Natural killer cell (primary cell): ENCODE measurements around the gene SH3BGRL. TPM values are rescaled to one million over a fixed set of nuclear protein-coding genes. Genes with fewer than 3 reads are reported as not detected.

Source experiments
- ATAC-seq, 3 donors: fragments of 150-1000 bp in 2 of 3; fragments of 200-7000 bp in 1 of 3; cut with Tn5 transposase; 1 replicate in 1 of 3; 2 replicates in 2 of 3; pipeline ENCODE4 v1.10.0; 2021; ENCODE audit warnings: mild to moderate bottlenecking in 2 of 3, moderate library complexity in 2 of 3
- DNase-seq, 2 donors: peaks; one replicate each; pipeline versions ENCODE4 v3.0.0 to v3.0.0-alpha.2; 2013 to 2021; ENCODE audit warnings: mixed read lengths in 1 of 2
- H3K27ac ChIP-seq: one replicate; pipeline ENCODE4 v1.5.1; 2013; ENCODE audit warnings: mild to moderate bottlenecking, low read length
- H3K27me3 ChIP-seq: one replicate; pipeline ENCODE4 v1.6.1; 2013; ENCODE audit warnings: low read length; ENCODE audit not compliant: control insufficient read depth, insufficient read depth
- H3K36me3 ChIP-seq: one replicate; pipeline ENCODE4 v1.6.1; 2013; ENCODE audit warnings: low read length; ENCODE audit not compliant: control insufficient read depth, insufficient read depth
- H3K4me1 ChIP-seq: one replicate; pipeline ENCODE4 v1.6.1; 2013; ENCODE audit warnings: low read length; ENCODE audit not compliant: control insufficient read depth, insufficient read depth
- H3K4me3 ChIP-seq: one replicate; pipeline ENCODE4 v1.5.1; 2013; ENCODE audit warnings: low read length
- H3K9me3 ChIP-seq: one replicate; pipeline ENCODE4 v1.6.1; 2013; ENCODE audit warnings: low read length; ENCODE audit not compliant: control insufficient read depth, insufficient read depth
- H3K27ac Mint-ChIP-seq, 2 donors: one replicate each; pipeline ENCODE4 v1.8.0; 2022; ENCODE audit warnings: mild to moderate bottlenecking in 2 of 2, mixed read lengths in 2 of 2, moderate library complexity in 1 of 2
- H3K27me3 Mint-ChIP-seq, 2 donors: one replicate each; pipeline ENCODE4 v1.8.0; 2022; ENCODE audit warnings: low read depth in 2 of 2, mixed read lengths in 2 of 2
- H3K36me3 Mint-ChIP-seq: one replicate; pipeline ENCODE4 v1.8.0; 2022; ENCODE audit warnings: mixed read lengths
- H3K4me1 Mint-ChIP-seq, 2 donors: one replicate each; pipeline ENCODE4 v1.8.0; 2022; ENCODE audit warnings: mixed read lengths in 2 of 2
- H3K4me3 Mint-ChIP-seq: one replicate; pipeline ENCODE4 v1.8.0; 2022; ENCODE audit warnings: mild to moderate bottlenecking, moderate library complexity, mixed read lengths
- H3K9me3 Mint-ChIP-seq, 2 donors: one replicate each; pipeline ENCODE4 v1.8.0; 2022; ENCODE audit warnings: mixed read lengths in 2 of 2
- CTCF ChIP-seq: fragments of 200-600 bp; IDR thresholded peaks from one replicate; pipeline ENCODE4 v1.8.0; 2022; ENCODE audit warnings: antibody characterized with exemption
- WGBS: methylation state at CpG from one replicate; pipeline ENCODE4 v1.1.7; 2013; ENCODE audit warnings: missing lambda C conversion rate; ENCODE audit not compliant: insufficient coverage; 5-methylcytosine and 5-hydroxymethylcytosine counted together
- intact Hi-C: fragments of 100-400 bp; cut with micrococcal nuclease; formaldehyde crosslinking; loops from one replicate; pipeline ENCODE4 v1.14.2; 2022
- total RNA-seq, 4 donors: library from RNA; stranded (reverse); fragments of 120-200 nt in 1 of 4; gene quantifications; one replicate each; pipeline versions ENCODE4 v1.2.3 to v1.2.4, GENCODE V29; 2013 to 2022

Gene SH3BGRL
- total RNA-seq, 3 donors from 2014 or later (not counting 1 experiment from before 2014, with no cell fraction given), result 103 to 108 (median 108) TPM

- Histone ChIP-seq H3K9me3 (no peaks in the 10 kb centered on the region), H3K27ac (no peak overlapping the region), H3K27me3 (no peaks in the 10 kb centered on the region), H3K4me1 (no peaks in the 10 kb centered on the region), H3K36me3 (no peaks in the 10 kb centered on the region), H3K4me3 (no peak overlapping the region)
- no peak for TF ChIP-seq CTCF
- no peak for ATAC-seq
- peak overlapping the region in 1 of 2 donors; percentile 64 for H3K27ac Mint-ChIP-seq
- H3K27me3 Mint-ChIP-seq, result no peaks in the 10 kb centered on the region
- peaks cover 28 to 33% of the 10 kb centered on the region in 2 donors for H3K4me1 Mint-ChIP-seq
- no peak for DNase-seq
- H3K9me3 Mint-ChIP-seq, result no peaks in the 10 kb centered on the region
- no peak overlapping the region for H3K4me3 Mint-ChIP-seq
- WGBS, result 100% methylated on average over 1 of the region's 1 CpG
- H3K36me3 Mint-ChIP-seq, result no peaks in the 10 kb centered on the region
- intact Hi-C loops, result no loop called here
Observed at GRCh38 chrX:81259020-81259713, 57.3 kb downstream of the SH3BGRL start.

GRCh38 chrX:81259714-81260395, 58.0 kb downstream of the SH3BGRL start:
- H3K27me3 Mint-ChIP-seq, result no peaks in the 10 kb centered on the region
- 92% methylated on average over 2 of the region's 3 CpGs for WGBS
- DNase-seq (no peak), ATAC-seq (no peak)
- Histone ChIP-seq H3K4me1 (no peaks in the 10 kb centered on the region), H3K36me3 (no peaks in the 10 kb centered on the region), H3K27ac (no peak overlapping the region), H3K9me3 (no peaks in the 10 kb centered on the region), H3K27me3 (no peaks in the 10 kb centered on the region), H3K4me3 (no peak overlapping the region)
- H3K27ac Mint-ChIP-seq, result no peak overlapping the region
- H3K36me3 Mint-ChIP-seq, result no peaks in the 10 kb centered on the region
- H3K4me1 Mint-ChIP-seq, result peaks cover 30 to 33% of the 10 kb centered on the region in 2 donors
- no peak overlapping the region for H3K4me3 Mint-ChIP-seq
- H3K9me3 Mint-ChIP-seq, result no peaks in the 10 kb centered on the region
- TF ChIP-seq CTCF, result no peak
- intact Hi-C loops, result no loop called here

GRCh38 chrX:81261576-81261975, 59.7 kb downstream of the SH3BGRL start:
- ATAC-seq (no peak), DNase-seq (no peak)
- intact Hi-C loops, result no loop called here
- Histone ChIP-seq H3K9me3 (no peaks in the 10 kb centered on the region), H3K4me3 (no peak overlapping the region), H3K36me3 (no peaks in the 10 kb centered on the region), H3K4me1 (no peaks in the 10 kb centered on the region), H3K27ac (no peak overlapping the region), H3K27me3 (no peaks in the 10 kb centered on the region)
- Mint-ChIP-seq H3K36me3 (no peaks in the 10 kb centered on the region), H3K27ac (peak overlapping the region in 1 of 2 donors; percentile 34), H3K27me3 (no peaks in the 10 kb centered on the region), H3K4me3 (no peak overlapping the region), H3K4me1 (peaks cover 38 to 43% of the 10 kb centered on the region in 2 donors), H3K9me3 (no peaks in the 10 kb centered on the region)
- TF ChIP-seq CTCF, result no peak
- no CpG with 5 or more reads among the region's 2 CpGs for WGBS
